Measurements from ENCODE around the gene KLHL29.

Gene KLHL29

DNA sequence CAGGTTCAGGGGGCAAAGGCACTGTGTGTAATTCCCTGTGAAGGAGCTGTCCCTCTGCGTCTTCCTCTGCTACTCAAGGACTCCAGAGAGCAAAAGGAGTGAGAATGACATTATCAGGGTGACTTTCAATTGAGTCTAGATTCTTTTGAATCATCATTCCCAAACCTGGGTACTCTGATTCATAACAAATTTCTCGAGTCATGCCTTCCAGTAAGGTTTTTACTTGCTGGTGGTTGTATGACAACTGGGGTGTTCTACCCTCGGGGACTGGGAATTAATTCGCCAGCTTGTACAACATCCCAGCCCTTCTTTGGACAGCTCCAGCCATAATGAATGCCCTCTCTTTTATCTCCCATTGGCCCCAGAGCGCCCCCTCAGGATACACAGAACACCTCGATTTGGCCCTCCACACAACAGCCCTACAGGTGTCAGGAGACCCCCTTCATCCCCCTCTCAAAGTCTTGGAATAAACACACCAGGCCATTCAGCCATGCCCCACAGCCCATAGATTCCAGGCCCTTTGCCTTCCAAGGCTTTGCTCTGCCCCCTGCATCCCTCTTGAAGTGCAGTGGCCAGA is 254.5 kb downstream of the KLHL29 start:
- no peak overlapping the region for H3K4me3 ChIP-seq (ENCODE audit: low read depth, low read length)
- DNase-seq (ENCODE audit: low read depth), result no peak
- TF ChIP-seq, protein P1, sequence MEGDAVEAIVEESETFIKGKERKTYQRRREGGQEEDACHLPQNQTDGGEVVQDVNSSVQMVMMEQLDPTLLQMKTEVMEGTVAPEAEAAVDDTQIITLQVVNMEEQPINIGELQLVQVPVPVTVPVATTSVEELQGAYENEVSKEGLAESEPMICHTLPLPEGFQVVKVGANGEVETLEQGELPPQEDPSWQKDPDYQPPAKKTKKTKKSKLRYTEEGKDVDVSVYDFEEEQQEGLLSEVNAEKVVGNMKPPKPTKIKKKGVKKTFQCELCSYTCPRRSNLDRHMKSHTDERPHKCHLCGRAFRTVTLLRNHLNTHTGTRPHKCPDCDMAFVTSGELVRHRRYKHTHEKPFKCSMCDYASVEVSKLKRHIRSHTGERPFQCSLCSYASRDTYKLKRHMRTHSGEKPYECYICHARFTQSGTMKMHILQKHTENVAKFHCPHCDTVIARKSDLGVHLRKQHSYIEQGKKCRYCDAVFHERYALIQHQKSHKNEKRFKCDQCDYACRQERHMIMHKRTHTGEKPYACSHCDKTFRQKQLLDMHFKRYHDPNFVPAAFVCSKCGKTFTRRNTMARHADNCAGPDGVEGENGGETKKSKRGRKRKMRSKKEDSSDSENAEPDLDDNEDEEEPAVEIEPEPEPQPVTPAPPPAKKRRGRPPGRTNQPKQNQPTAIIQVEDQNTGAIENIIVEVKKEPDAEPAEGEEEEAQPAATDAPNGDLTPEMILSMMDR (IDR thresholded peaks at IDR 0.05; ENCODE audit: low read depth, low read length, missing control alignments), result no peak

DNA sequence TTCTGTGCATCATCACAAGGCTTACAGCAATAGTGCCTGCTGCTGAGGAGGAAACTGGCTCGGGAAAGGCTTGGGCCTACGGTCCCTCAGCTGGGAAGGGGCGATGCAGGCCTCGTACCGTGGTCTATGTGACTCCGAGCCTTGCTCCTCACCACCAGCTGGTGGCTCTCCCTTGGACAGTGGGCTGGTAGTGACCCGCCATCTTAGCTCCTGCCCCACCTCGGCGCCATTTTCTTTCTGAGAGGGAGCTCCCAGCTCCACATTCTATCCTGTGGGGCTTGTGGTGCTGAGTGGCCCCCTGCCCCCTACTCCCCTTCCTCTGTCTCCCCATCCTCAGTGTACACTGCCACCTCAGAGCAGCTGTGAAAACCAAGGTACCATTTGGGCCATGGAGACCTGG is 255.7 kb downstream of the KLHL29 start:
- DNase-seq (ENCODE audit: low read depth), result no peak
- TF ChIP-seq, protein P1 (IDR thresholded peaks at IDR 0.05; ENCODE audit: low read depth, low read length, missing control alignments), result no peak
- no peak overlapping the region for H3K4me3 ChIP-seq (ENCODE audit: low read depth, low read length)

DNA sequence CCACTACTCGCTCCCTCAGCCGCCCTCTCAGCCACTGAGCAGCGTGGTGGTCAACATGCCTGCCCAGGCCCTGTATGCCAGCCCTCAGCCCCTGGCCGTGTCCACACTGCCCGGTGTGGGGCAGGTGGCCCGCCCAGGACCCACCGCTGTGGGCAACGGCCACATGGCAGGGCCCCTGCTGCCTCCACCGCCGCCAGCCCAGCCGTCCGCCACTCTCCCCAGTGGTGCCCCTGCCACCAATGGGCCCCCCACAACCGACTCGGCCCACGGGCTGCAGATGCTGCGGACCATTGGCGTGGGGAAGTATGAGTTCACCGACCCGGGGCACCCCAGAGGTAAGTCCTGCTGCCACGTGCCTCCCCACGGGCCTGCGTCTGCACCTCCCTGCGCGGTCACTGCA is 257.5 kb downstream of the KLHL29 start:
- no peak overlapping the region for H3K4me3 ChIP-seq (ENCODE audit: low read depth, low read length)
- TF ChIP-seq, protein P1 (IDR thresholded peaks at IDR 0.05; ENCODE audit: low read depth, low read length, missing control alignments), result no peak
- DNase-seq (ENCODE audit: low read depth), result no peak

DNA sequence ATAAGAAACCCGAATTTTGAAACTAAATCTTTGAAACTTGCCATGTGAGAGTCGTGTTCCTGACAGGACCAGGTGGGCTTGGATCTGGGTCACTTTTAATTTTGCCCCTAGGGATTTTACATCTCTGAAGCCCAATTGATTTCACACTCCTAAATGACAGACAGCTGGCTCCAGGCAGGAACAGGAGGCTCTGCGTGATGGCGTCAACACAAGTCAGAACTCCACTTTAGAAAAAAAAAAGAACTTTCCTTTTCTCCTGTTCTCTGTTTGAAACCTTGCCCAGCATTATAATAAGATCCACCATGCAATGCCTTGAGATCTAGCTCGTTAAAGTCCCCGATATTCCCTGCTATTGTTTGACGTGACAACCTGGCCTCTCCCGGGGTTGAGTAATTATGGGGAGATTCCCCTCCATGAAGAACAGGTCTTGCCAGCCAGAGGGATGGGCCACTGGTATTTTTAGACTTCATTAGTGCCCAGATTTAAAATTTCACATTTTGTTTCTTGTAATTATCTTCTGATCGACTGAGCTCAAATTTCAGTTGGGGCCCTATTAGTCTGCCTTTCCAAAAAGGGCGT is 260.3 kb downstream of the KLHL29 start:
- TF ChIP-seq, protein P1 (IDR thresholded peaks at IDR 0.05; ENCODE audit: low read depth, low read length, missing control alignments), result no peak
- H3K4me3 ChIP-seq (ENCODE audit: low read depth, low read length), result no peak overlapping the region
- no peak for DNase-seq (ENCODE audit: low read depth)

DNA sequence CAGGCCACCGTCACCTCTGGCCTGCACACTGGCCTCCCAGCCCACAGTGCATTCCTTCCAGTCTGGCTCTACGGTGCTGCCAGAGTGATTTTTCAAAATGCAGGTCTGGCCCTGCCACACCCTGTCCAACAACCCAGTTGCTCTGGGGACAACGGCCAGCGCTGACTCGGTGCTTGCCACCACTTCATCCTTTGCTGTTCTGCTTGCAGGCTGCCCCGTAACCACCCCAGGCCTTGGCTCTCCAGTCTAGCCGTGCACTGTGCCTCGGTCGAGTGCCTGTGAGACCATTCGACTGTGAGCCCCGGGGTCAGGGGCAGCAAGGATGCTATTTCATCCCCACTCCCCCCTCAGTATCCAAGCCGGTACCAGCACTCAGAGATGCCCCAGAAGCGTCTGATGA is 262.6 kb downstream of the KLHL29 start:
- no peak overlapping the region for H3K4me3 ChIP-seq (ENCODE audit: low read depth, low read length)
- TF ChIP-seq, protein P1 (IDR thresholded peaks at IDR 0.05; ENCODE audit: low read depth, low read length, missing control alignments), result no peak
- no peak for DNase-seq (ENCODE audit: low read depth)

DNA sequence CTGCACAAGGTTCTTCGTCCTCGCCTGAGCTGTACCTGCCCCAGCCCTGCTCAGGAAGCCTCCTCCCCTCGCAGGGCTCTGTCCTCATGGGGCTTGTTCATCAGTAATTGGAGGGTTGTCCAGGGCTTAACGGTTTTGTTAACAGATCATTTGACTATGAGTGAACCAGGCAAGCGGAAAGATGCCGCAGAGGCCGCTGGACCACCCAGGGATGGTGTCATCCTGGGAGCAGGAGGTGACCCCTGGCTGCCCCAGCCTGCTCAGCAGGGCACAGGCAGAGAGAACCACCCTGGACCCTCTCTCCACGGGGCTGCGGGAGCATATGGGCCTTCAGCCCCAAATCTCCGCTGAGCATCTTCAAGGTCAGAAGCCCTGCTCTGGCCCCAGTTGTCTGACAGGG is 264.3 kb downstream of the KLHL29 start:
- TF ChIP-seq, protein P1 (IDR thresholded peaks at IDR 0.05; ENCODE audit: low read depth, low read length, missing control alignments), result no peak
- no peak for DNase-seq (ENCODE audit: low read depth)
- H3K4me3 ChIP-seq (ENCODE audit: low read depth, low read length), result no peak overlapping the region

DNA sequence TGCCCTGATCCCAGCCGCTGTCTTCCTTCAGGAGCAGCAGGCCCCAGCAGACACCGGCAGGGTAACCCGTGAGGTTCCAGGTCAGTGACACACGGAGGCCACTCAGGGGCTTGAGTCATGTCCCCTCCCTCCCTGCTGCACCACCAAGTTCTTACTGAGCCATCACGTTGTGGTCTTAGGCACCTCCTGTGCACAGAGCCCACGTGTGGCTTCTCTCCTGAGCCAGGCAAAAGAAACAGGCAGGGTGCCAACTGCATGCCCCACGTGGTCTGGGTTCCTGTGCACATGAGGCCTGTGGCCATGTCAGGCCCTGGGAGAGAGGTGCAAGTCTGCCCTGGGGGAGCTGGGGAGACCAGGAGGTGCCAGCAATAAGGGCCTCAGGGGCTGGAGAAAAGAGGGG is 264.8 kb downstream of the KLHL29 start:
- TF ChIP-seq, protein P1 (IDR thresholded peaks at IDR 0.05; ENCODE audit: low read depth, low read length, missing control alignments), result no peak
- DNase-seq (ENCODE audit: low read depth), result no peak
- H3K4me3 ChIP-seq (ENCODE audit: low read depth, low read length), result no peak overlapping the region
